Fibroblast of skin of abdomen (primary cell): ENCODE data around the gene TBP.

Source experiments
- DNase-seq: peaks from one replicate; pipeline ENCODE4 v3.0.0-alpha.2; 2013

The TBP gene

GRCh38 chr6:170535004-170535403 lies 19.2 kb upstream of the TBP start:
- no peak for DNase-seq

GRCh38 chr6:170536671-170537070 lies 17.5 kb upstream of the TBP start:
- DNase-seq: no peak

GRCh38 chr6:170537329-170537728 lies 16.8 kb upstream of the TBP start:
- no peak for DNase-seq

DNA sequence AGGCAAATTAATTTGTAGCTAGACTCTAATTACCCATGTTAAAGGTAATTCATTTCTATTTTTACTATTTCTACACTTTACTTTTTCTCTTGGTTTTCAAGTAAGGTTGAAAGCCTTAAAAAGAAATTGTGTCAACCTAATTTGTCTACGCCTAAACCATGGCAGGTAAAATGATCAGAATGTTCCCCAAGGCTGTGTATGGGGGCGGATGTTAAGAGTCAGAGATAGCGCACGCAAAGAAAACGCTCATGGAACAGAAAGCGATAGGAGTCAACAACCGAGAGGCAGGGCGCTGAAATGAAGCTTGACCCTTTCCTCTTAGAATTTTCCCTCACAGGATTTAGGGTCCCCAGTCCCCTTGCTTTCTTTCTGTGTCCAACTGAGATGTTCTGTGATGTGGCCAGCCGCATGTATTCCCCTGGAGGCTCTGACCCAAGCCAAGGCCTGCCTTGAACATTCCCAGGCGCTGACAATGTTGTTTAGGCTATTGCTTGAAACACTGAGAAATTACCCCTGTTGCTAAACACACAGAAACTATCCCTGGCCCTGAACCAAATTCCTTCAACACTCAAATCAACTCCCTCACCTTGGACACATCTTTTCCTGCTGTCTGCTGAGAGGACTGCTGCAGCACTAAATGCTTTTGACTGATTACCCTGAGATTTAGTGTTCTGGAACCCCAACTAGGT lies 12.0 kb upstream of the TBP start:
- no peak for DNase-seq

DNA sequence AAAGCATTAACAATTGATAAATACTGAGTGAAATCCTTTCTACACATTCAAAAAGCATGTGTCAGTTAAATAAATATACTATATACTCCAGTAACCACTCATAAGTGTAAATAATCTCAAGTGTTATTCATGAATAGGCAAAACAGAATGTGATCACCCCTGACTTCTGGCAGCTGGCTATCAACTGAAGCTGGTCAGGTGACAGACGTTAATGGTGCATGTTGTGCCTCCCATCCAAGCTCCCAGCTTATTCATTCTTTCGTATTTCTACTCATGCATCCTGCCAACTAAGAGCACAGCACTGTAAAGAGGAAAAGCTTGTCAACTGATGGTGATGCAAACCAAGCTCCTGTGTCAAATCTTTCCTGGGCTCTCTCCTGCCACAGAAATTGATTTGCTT lies 8.8 kb upstream of the TBP start:
- no peak for DNase-seq

GRCh38 chr6:170552765-170553533 lies 1.2 kb upstream of the TBP start, which contains the start of gene PSMB1:
Gene PSMB1, minus strand, starts transcription at chr6:170553307. Its CDS starts 65 bp downstream, at chr6:170553242.
- DNase-seq: peak; percentile 95

GRCh38 chr6:170553534-170554012 lies 596 bp upstream of the TBP start:
- no peak for DNase-seq

DNA sequence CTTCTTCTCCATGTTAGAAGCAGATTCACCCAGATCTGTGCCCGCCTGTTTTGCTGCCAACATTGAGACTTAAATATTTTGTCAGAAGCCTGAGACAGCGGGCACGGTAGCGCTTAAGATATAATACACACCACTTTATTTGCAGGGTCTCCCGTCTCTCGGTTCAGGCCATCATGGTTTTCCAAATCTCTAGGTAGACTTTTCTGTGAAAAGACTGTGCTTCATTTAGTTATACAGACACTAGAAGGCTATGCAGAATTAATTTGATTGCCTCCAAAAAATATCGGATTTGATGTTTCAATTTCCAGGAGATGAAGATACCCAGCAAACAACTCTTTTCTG lies 598 bp downstream of the TBP start:
- DNase-seq: no peak

DNA sequence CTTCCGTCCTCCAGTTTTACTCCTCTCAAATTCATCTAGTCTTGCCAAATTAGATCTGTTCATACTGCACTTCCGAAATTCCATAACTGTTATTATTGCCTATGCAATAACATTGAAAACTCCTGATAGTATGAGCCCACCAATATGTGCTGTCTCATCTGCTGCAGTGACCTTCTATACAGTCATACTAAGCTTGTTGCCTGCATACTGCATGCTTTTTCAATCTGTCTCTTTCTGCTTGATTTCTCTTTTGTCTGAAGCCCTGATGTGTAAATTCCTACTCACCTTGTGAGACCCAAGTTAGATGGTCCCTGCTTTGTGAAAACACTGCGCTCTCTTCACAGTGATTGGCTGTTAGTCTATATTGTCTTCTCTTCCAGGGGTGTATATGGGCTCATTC lies 1.1 kb downstream of the TBP start:
- no peak for DNase-seq

GRCh38 chr6:170561555-170561954 lies 7.4 kb downstream of the TBP start:
- DNase-seq: no peak

DNA sequence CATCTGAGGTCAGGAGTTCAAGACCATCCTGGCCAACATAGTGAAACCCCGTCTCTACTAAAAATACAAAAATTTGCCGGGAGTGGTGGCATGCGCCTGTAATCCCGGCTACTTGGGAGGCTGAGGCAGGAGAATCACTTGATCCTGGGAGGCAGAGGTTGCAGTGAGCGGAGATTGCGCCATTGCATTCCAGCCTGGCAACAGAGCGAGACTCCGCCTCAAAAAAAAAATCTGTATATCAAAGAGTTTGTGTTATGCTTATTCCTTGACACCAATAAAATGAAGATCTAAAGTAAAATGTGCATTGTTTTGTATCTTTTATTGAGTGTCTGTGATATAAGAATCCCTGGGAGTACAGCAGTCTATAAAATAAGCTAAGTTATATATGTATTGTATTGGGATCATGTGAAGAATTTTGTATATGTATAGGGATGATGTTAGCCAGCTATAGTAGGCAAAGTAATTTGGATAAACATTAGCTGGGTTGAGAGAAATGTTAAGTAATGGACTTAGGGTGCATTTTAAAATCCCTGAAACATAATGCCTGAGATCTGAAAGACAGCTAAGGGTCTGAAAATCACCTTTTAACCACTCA lies 10.9 kb downstream of the TBP start:
- no peak for DNase-seq

DNA sequence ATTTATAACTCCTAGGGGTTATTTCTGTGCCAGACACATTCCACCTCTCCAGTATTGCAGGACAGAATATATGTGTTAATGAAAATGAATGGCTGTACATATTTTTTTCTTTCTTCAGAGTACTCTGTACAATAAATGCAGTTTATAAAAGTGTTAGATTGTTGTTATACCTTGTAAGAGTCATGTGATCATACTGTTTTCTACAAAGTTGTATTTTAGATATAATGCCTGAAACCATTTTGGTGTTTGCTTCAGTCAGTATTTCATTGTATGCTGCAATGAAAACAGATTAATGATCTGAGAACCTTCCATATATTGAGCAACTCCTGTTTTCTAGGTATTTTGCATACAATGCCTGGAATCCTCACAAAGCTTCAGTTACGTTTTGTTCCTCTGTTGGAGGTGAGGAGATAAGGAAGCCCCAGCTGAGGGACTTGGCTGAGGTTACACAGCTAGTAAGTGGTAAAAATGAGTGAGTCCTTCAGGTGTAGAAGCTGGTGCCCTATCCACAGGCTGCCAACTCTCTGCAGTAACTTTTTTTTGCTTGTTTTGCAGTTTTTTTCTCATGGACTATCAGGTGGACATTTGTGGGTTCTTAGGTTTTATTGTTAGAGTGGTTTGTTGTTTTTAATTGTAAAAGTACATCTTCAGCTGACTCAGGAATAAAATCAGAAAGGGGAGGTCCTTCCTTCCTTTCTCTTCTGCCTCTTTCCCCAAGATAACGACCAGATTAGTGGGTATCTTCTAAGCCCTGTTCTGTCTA lies 18.7 kb downstream of the TBP start:
- no peak for DNase-seq

DNA sequence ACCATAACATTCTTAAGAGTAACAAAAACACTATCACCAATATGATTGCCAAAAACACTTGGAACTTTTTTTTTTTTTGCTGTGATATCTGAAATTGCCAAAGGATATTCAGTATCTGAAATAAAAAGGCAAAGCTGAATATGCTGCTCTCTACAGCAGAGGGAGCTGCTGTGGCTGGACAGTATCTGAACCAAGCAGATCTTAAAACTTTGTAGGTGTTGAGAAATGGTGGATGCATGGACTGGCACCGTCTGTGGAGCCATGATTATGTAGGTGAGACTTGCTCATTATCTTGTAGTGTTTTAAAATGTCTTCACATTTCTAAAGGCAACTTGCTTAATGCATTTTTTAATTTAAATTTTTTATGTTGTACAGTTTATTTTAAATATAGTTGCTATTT lies 21.1 kb downstream of the TBP start:
- no peak for DNase-seq

- DNase-seq: no peak
Observed at GRCh38 chr6:170578909-170579308, 24.7 kb downstream of the TBP start.

- no peak for DNase-seq
Observed at GRCh38 chr6:170583756-170584180, 29.6 kb downstream of the TBP start.

DNA sequence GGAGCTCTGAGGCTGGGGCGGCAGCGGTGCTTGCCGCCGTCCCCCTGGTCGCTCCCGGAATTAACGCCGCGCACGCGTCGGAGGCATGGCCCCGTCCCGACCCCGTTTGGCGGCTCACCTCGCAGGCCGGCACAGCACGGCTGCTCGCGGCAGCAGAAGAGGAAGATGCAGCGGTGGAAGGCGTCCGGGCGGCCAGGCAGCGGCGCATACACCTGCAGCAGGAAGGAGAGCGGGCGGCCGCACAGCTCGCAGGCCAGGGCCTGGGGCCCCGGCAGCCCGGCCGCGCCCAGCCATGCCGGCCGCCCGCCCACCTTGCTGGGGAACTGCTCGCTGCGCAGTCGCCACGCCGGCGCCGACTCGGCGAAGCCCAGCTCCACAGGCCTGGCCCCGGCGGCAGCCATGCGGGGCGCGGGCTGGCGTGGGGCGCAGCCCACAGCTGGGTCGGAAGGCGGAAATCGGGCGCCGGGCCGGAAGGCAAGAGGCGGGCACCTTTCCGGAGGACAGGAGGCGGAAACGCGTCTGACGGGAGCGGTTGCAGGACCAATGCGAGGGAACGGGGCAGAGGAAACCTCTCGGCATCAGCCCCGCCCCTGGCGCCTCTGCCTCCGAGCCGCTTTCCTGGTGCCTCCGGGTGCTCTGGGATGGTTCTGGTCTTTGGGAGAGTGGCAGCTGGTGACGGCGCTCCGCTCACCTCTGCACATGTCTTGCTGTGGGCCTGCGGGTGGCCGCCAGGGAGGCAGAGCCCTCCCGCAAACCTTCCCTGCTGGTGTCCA lies 30.2 kb downstream of the TBP start, which contains the start of gene PDCD2:
Gene PDCD2, minus strand, starts transcription at position 457 of the 773 bp plus-strand sequence. Its CDS starts 56 bp downstream, at position 401.
- peak; percentile 89 for DNase-seq

- DNase-seq: no peak
Observed at GRCh38 chr6:170584954-170585498, 30.9 kb downstream of the TBP start.

- DNase-seq: no peak
Observed at GRCh38 chr6:170590725-170591124, 36.6 kb downstream of the TBP start.

GRCh38 chr6:170596426-170596825 lies 42.3 kb downstream of the TBP start:
- DNase-seq: no peak

DNA sequence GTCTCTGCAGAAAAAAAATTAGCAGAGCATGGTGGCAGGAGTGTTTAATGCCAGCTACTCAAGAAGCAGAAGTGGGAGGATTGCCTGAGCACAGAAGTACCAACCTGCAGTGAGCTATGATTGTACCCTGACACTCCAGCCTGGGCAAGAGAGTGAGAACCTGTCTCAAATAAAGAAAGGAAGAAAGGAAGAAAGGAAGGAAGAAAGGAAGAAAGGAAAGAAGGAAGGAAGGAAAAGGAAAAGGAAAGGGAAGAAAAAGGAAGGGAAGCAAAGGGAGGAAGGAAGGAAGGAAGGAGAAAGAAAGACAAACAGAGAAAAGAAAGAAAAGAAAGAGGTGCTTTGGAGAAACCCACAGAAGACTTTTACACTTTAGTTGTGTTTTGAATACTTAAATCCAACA lies 43.1 kb downstream of the TBP start:
- no peak for DNase-seq

GRCh38 chr6:170605574-170606259 lies 51.5 kb downstream of the TBP start:
- no peak for DNase-seq
